PC-9 (cell line): Measurements from ENCODE around the gene PCDHGA5.
"Not testable (repeated sequence)": the region's sequence is repeated elsewhere in the genome, so short reads cannot be mapped to it uniquely, and the experiment has no call there.

ENCODE experiments used
- EZH2 ChIP-seq: fragments of 200-600 bp; sonication (generic); IDR thresholded peaks from 2 replicates; pipeline ENCODE4 v1.8.0; 2017; ENCODE audit warnings: antibody characterized with exemption, low read depth
- TF ChIP-seq, protein P1 (sequence below): fragments of 200-600 bp; sonication (generic); conservative IDR thresholded peaks from 2 replicates; pipeline ENCODE4 v1.6.1; 2017; ENCODE audit warnings: mixed run types, antibody characterized with exemption, mild to moderate bottlenecking, moderate library complexity

- TF ChIP-seq, protein P1, sequence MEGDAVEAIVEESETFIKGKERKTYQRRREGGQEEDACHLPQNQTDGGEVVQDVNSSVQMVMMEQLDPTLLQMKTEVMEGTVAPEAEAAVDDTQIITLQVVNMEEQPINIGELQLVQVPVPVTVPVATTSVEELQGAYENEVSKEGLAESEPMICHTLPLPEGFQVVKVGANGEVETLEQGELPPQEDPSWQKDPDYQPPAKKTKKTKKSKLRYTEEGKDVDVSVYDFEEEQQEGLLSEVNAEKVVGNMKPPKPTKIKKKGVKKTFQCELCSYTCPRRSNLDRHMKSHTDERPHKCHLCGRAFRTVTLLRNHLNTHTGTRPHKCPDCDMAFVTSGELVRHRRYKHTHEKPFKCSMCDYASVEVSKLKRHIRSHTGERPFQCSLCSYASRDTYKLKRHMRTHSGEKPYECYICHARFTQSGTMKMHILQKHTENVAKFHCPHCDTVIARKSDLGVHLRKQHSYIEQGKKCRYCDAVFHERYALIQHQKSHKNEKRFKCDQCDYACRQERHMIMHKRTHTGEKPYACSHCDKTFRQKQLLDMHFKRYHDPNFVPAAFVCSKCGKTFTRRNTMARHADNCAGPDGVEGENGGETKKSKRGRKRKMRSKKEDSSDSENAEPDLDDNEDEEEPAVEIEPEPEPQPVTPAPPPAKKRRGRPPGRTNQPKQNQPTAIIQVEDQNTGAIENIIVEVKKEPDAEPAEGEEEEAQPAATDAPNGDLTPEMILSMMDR = not testable (repeated sequence)
- not testable (repeated sequence) for TF ChIP-seq EZH2
These were observed 17.9 kb upstream of the PCDHGA5 start for GRCh38 chr5:141346017-141346416.
